Measurements from ENCODE around the gene RANBP1. TPM values are rescaled to one million over a fixed set of nuclear protein-coding genes. Genes with fewer than 3 reads are reported as not detected.

RANBP1 gene
- total and polyA plus RNA-seq, 8 donors, result 63.7 to 184 (median 147) TPM

GRCh38 chr22:20116376-20116950 lies 559 bp downstream of the RANBP1 start:
- peak overlapping the region; percentile 82 to 88 for H3K4me3 ChIP-seq
- intact Hi-C loops (cut with DNase I), result no loop called here
- H3K27me3 ChIP-seq, result no peaks in the 10 kb centered on the region
- peaks cover 0 to 71% of the 10 kb centered on the region in 2 donors for H3K36me3 ChIP-seq
- H3K4me1 ChIP-seq, result peaks cover 13 to 45% of the 10 kb centered on the region in 2 donors
- H3K9me3 ChIP-seq, result no peaks in the 10 kb centered on the region
- peak overlapping the region; percentile 61 to 86 for H3K27ac ChIP-seq
- no peak for TF ChIP-seq CTCF (IDR thresholded peaks at IDR 0.05)
- DNase-seq, result peak in 1 of 4 donors; percentile 78
- peak; percentile 1 for ATAC-seq

GRCh38 chr22:20116951-20117632 lies 1.2 kb downstream of the RANBP1 start, which contains the start of gene TRMT2A:
Gene TRMT2A, minus strand, starts transcription at chr22:20117226. Its CDS starts 320 bp downstream, at chr22:20116906.
- intact Hi-C loops (cut with DNase I), result no loop called here
- Histone ChIP-seq H3K36me3 (peaks cover 0 to 71% of the 10 kb centered on the region in 2 donors), H3K4me3 (peak within 1 kb of the TSS; percentile 82 to 88), H3K27me3 (no peaks in the 10 kb centered on the region), H3K9me3 (no peaks in the 10 kb centered on the region), H3K27ac (peak within 1 kb of the TSS; percentile 61 to 86), H3K4me1 (peaks cover 13 to 45% of the 10 kb centered on the region in 2 donors)
- peak; percentile 92 for ATAC-seq
- peak in 1 of 2 donors; percentile 14 for TF ChIP-seq CTCF (IDR thresholded peaks at IDR 0.05)
- peak; percentile 97 to 99 (median 99) for DNase-seq

- intact Hi-C loops (cut with DNase I), result no loop called here
- peaks cover 0 to 68% of the 10 kb centered on the region in 2 donors for H3K36me3 ChIP-seq
- TF ChIP-seq CTCF (IDR thresholded peaks at IDR 0.05), result no peak
- no peaks in the 10 kb centered on the region for H3K9me3 ChIP-seq
- ATAC-seq (no peak), DNase-seq (peak in 1 of 4 donors; percentile 87)
- H3K4me1 ChIP-seq, result peaks cover 13 to 45% of the 10 kb centered on the region in 2 donors
- peak overlapping the region in 1 of 2 donors; percentile 86 for H3K27ac ChIP-seq
- peak overlapping the region; percentile 82 to 88 for H3K4me3 ChIP-seq
- no peaks in the 10 kb centered on the region for H3K27me3 ChIP-seq
Observed at GRCh38 chr22:20117633-20118299, 1.9 kb downstream of the RANBP1 start.

- Histone ChIP-seq H3K27me3 (no peaks in the 10 kb centered on the region), H3K9me3 (no peaks in the 10 kb centered on the region), H3K27ac (peak overlapping the region in 1 of 2 donors; percentile 86), H3K36me3 (peaks cover 0 to 63% of the 10 kb centered on the region in 2 donors), H3K4me3 (peak overlapping the region; percentile 82 to 88), H3K4me1 (peaks cover 13 to 45% of the 10 kb centered on the region in 2 donors)
- no peak for TF ChIP-seq CTCF (IDR thresholded peaks at IDR 0.05)
- DNase-seq, result peak in 1 of 4 donors; percentile 7
- intact Hi-C loops (cut with DNase I), result no loop called here
- ATAC-seq, result no peak
Observed at GRCh38 chr22:20118300-20119020, 2.6 kb downstream of the RANBP1 start.

Measured in left lung (tissue), 10 donors.